Activated CD4-positive, CD25-positive, alpha-beta regulatory T cell treated with anti-CD3 and anti-CD28 coated beads, Interleukin-2, amount 50 U/mL, for 72 hours (primary cell): ENCODE results near the gene PIAS4.

ENCODE experiments used
- DNase-seq: peaks from one replicate; pipeline ENCODE4 v3.0.0; 2021

The PIAS4 gene

GRCh38 chr19:4043401-4043800 lies 35.9 kb downstream of the PIAS4 start:
- no peak for DNase-seq

- DNase-seq: no peak
These were observed 36.6 kb downstream of the PIAS4 start for GRCh38 chr19:4043966-4044715.

GRCh38 chr19:4044990-4045465 lies 37.5 kb downstream of the PIAS4 start:
- DNase-seq: no peak

- DNase-seq: no peak
These were observed 38.2 kb downstream of the PIAS4 start for GRCh38 chr19:4045597-4046361.

GRCh38 chr19:4046362-4046691 lies 38.8 kb downstream of the PIAS4 start:
- no peak for DNase-seq

GRCh38 chr19:4046946-4047683 lies 39.6 kb downstream of the PIAS4 start:
- no peak for DNase-seq

- no peak for DNase-seq
These were observed 41.9 kb downstream of the PIAS4 start for GRCh38 chr19:4049432-4049831.

- DNase-seq: no peak
These were observed 43.9 kb downstream of the PIAS4 start for GRCh38 chr19:4051175-4052101.

- DNase-seq: no peak
These were observed 44.8 kb downstream of the PIAS4 start for GRCh38 chr19:4052114-4052992.

GRCh38 chr19:4052993-4053422 lies 45.5 kb downstream of the PIAS4 start:
- no peak for DNase-seq

- no peak for DNase-seq
These were observed 46.1 kb downstream of the PIAS4 start for GRCh38 chr19:4053423-4054324.

GRCh38 chr19:4054441-4055208 lies 47.1 kb downstream of the PIAS4 start:
- no peak for DNase-seq

- DNase-seq: no peak
These were observed 47.6 kb downstream of the PIAS4 start for GRCh38 chr19:4055209-4055552.

- no peak for DNase-seq
These were observed 50.6 kb downstream of the PIAS4 start for GRCh38 chr19:4057931-4058692.

GRCh38 chr19:4058693-4059452 lies 51.3 kb downstream of the PIAS4 start:
- DNase-seq: no peak

GRCh38 chr19:4059453-4059871 lies 51.9 kb downstream of the PIAS4 start:
- no peak for DNase-seq

GRCh38 chr19:4059891-4060620 lies 52.5 kb downstream of the PIAS4 start:
- no peak for DNase-seq
